Neural progenitor cell (in vitro differentiated cells): ENCODE results near the gene PCDHB6.

ENCODE experiments used
- CTCF ChIP-seq: fragments of 200-600 bp; sonication (generic); IDR thresholded peaks from 2 replicates; pipeline ENCODE4 v1.5.1; 2017; ENCODE audit warnings: antibody characterized with exemption, mild to moderate bottlenecking
- EZH2 ChIP-seq: fragments of 200-600 bp; sonication (generic); IDR thresholded peaks from 2 replicates; pipeline ENCODE4 v1.6.1; 2017; ENCODE audit warnings: antibody characterized with exemption, mild to moderate bottlenecking, moderate library complexity

- TF ChIP-seq EZH2 = no peak
- no peak for TF ChIP-seq CTCF
Measured at GRCh38 chr5:141150993-141151325, 1.1 kb downstream of the PCDHB6 start.
